GM12875 (cell line): Measurements from ENCODE around the gene GOLGA6A.
A peak's percentile ranks its signal among the peaks of the same experiment; 100 is the strongest.
"Not testable (repeated sequence)": the region's sequence is repeated elsewhere in the genome, so short reads cannot be mapped to it uniquely, and the experiment has no call there.

ENCODE experiments used
- H3K4me3 ChIP-seq: one replicate; pipeline ENCODE4 v1.5.1; 2011; ENCODE audit warnings: low read depth, low read length, control low read depth
- TF ChIP-seq, protein P1 (sequence below): IDR thresholded peaks from 2 replicates; pipeline ENCODE4 v1.5.1; 2011; ENCODE audit warnings: low read depth, mild to moderate bottlenecking, control low read depth, inconsistent platforms, low read length, moderate library complexity, borderline replicate concordance; ENCODE audit not compliant: insufficient read depth

Gene GOLGA6A

DNA sequence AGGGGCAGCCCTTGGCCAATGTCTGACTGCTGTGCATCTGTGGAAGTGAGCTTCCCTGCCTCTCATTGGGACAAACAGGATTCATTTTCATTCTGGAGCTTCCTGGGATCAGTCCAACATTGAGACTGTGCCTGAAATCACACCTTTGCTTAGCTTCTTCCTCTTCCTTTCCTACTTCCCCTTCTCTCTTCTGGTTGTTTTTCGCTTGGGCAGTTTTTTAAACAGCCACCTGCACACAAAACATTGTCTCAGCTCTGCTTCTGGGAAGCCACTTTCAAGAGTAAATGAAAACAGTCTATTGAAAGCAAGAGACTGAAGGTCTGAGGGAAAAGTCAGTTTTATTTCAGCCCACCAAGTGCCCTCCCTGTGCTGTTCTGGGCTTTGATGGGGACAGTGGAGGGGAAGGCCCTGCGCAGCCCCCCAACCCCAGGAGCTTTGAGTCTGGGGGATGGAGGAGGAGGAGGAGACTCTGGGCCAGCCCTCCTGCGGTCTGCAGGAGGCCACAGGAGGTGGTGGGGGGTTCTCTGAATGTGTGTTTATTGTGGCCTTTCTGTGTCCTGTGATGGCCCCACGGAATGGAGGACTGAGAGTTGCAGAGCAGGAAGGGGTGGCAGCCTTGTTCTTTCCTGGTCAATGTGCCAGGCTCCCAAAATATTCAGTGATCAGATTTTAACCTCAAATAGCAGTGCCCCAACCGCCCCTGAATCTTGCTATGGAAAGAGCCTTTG is 40.2 kb upstream of the GOLGA6A start:
- no peak overlapping the region for H3K4me3 ChIP-seq
- TF ChIP-seq, protein P1, sequence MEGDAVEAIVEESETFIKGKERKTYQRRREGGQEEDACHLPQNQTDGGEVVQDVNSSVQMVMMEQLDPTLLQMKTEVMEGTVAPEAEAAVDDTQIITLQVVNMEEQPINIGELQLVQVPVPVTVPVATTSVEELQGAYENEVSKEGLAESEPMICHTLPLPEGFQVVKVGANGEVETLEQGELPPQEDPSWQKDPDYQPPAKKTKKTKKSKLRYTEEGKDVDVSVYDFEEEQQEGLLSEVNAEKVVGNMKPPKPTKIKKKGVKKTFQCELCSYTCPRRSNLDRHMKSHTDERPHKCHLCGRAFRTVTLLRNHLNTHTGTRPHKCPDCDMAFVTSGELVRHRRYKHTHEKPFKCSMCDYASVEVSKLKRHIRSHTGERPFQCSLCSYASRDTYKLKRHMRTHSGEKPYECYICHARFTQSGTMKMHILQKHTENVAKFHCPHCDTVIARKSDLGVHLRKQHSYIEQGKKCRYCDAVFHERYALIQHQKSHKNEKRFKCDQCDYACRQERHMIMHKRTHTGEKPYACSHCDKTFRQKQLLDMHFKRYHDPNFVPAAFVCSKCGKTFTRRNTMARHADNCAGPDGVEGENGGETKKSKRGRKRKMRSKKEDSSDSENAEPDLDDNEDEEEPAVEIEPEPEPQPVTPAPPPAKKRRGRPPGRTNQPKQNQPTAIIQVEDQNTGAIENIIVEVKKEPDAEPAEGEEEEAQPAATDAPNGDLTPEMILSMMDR = no peak

DNA sequence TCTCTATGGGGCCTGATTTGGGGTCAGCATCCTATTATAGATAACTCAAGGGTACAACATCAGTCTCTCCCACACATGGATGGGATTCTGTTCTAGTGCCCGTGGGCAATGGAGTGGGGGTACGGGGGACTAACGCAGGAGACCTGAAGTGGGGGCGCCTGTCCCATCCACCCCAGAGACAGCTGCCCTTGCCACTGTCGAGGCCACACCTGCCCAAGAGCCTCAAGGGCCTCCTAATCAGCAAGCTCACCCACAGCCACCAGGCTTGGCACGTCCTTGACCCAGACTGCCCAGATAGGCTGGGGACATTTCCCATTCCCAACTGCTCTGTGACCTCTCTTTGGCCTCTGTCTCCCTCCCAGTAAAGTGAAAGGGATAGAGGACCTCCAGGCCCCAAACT is 39.5 kb upstream of the GOLGA6A start:
- H3K4me3 ChIP-seq = no peak overlapping the region
- TF ChIP-seq, protein P1 = no peak

DNA sequence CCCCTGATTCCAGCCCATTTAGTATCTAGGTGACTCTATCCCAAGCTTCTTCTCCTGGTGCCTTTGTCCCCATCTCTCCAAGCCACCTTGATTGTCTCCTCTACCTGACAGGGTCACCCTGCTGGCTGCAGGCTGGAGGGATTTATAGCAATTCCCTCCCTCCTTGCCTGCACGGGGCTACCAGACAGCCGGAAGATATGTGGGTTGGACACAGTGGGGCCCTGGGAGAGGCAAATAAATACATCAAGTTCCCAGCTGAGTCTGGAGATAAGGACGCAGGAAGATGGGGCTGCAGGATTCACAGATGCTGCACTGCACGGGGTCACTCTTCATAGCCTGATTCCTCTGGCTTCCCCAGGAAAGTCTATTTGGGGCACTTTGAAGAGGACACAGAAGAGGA is 38.7 kb upstream of the GOLGA6A start:
- TF ChIP-seq, protein P1 = no peak
- H3K4me3 ChIP-seq = no peak overlapping the region

DNA sequence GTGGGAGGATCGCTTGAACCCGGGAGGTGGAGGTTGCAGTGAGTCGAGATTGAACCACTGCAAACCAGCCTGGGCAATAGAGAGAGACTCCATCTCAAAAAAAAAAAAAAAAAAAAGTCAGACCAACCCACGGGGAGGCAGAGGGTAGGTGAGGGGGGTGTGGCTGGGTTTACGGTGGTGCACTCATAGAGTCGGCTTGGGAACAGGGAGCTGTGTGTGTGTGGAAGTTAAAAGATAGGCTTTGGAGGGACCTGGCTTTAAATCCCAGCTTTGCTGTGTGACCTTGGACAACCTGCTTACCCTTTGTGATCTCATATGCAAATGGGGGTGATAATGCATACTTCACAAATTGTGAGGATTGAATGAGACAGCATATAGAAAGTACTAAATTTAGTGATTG is 38.1 kb upstream of the GOLGA6A start:
- TF ChIP-seq, protein P1 = no peak
- H3K4me3 ChIP-seq = no peak overlapping the region

DNA sequence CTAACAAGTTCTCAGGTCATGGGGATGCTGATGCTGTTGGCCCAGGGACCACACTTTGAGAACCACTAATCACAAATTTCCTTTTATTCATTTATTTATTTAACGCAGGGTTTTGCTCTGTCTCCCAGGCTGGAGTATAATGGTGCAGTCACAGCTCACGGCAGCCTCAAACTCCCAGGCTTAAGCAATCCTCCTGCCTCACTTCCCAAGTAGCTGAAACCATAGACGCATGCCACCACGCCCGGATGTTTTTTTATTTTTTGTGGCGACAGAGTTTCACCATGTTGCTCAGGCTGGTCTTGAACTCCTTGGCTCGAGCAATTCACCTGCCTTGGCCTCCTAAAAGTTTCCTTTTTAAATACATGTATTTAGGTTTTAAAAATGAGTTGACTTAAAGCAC is 27.4 kb upstream of the GOLGA6A start:
- no peak overlapping the region for H3K4me3 ChIP-seq
- TF ChIP-seq, protein P1 = no peak

DNA sequence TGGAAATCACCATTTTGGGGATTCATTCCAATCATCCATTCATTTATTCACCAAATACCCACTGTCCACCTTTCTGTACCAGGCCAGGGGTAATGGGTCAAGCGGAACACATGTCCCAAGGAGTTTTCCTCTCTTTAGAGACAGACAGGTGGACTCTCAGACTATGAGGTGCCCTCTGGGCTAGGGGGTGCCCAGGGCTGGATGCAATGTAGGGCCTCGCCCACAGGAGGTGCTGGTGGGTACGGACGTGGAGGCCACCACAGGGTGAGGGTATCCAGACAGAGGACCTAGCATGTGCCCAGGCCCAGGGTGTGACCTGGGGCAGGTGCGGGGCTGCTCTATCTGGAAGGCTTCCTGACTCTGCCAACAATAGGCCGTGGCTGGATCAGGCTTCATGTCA is 26.3 kb upstream of the GOLGA6A start:
- not testable (repeated sequence) for H3K4me3 ChIP-seq
- TF ChIP-seq, protein P1 = peak; percentile 25; the same call in 1 of the 2 replicates

DNA sequence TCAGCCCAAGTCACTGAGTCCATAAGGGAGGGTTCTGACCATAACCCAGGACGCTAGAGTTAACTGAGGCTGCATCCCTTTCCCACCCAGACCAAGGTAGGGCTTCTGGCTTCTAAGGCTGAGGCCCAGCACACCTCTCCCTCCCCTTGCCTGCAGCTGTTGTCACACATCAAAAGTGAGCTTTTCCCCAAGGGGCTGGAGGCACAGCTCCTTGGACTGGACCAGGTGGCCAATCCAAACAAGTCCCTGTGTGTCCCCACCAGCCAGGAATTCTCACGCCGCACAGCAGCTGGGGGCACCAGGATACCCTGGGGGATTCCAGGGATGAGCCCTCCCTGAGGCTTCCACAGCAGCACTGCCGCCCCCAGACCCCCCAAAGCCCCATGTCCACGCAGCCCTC is 25.8 kb upstream of the GOLGA6A start:
- no peak overlapping the region for H3K4me3 ChIP-seq
- TF ChIP-seq, protein P1 = no peak

DNA sequence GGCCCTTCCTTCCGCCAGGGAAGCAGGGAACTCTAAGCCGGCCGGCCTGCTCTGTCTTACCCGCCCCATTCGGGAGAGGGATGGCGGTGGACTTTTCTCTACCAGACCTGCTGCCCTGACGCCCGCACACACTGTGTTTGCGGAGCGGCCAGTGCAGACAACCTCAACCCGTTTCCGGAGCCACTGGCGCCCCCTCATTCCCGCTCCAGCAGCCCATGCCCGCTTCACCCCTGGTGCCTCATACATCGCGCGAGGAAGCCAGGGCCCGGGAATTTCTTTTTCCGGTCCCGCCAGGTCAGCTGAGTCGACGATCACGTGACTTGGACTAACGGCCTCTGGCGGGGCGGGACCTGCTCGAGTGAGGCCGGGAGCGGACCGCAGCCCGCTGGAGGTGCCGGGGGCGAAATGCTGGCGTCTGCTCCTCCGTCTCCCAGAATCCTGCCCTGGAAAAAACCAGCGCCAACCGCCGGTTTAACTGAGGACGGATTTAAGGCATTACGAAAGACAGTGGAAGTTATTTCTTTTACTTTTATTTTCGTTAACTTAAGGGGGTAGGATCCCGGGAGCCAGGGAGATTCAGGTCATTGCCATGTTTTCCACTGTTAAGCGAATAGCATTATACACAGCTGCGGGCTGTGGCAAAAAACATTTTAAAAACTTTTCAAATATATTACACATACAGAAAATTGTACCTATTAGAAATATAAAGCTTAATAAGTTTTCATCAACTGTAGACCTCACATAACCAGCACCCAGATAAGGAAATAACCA is 17.8 kb upstream of the GOLGA6A start:
- H3K4me3 ChIP-seq = peak overlapping the region; percentile 10

DNA sequence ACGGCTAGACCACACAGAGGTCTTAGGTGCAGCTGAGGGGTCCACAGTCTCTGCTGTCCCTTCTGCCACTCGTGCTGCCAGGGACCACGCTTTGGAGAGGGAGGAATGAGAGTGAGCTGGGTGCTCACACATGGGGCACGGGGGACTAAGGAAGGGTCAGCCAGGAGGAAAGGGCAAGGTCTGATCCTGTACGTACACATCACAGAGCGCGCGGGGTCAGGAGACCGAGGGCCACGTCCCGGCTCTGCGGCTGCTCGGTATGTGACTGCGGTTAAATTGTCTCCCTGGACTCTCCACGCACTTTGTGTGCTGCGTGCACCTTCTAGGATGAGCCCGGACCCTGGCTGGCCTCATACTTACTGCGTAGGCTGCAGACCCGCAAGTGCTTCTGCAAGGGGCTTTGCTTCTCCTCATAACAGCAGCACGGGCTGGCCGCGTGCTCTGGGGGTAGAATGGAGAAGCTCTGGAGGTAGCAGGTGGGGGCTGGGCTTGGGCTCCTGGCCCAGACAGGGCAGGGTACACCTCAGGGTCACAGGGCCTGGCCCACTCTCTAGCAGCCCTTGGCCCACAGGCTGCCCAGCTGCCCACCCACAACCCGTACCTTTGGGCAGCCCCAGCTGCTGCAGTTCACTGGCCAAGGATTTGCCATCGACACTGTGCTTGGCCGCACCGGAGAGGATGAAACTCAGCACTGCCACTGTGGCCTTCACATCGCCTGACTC is 14.6 kb upstream of the GOLGA6A start:
- H3K4me3 ChIP-seq = not testable (repeated sequence)

DNA sequence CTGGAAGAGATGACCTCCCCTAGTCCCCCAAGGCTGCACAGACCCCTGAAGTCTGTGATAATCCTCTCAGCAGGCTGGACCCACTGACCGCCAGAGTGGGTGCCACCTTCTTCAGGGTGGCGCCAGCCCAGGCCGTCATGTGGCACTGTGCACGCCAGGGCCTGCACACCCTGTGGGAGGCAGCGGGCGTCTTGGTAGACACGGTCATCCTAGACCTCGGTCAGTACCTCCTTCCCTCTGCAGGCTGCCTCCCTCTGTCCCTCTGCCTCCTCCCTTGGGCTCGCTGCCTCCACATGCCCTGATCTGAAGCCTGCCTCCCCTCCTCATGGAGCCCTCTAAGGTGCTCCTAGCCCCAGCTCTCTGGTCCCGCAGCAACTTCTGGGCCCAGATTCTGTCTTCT is 13.3 kb upstream of the GOLGA6A start:
- H3K4me3 ChIP-seq = not testable (repeated sequence)
